PC-3 (cell line): ENCODE data around the gene PDSS1.

Experiments
- EZH2phosphoT487 ChIP-seq: fragments of 300-600 bp; sonication (generic); IDR thresholded peaks from 2 replicates; pipeline ENCODE4 v1.6.1; 2018; ENCODE audit warnings: mild to moderate bottlenecking, antibody characterized with exemption, low read length, borderline replicate concordance
- TF ChIP-seq, protein P1 (sequence below): fragments of 300-600 bp; sonication (generic); conservative IDR thresholded peaks from 2 replicates; pipeline ENCODE4 v1.5.1; 2017; ENCODE audit warnings: antibody characterized with exemption, low read depth, mild to moderate bottlenecking, low read length

DNA sequence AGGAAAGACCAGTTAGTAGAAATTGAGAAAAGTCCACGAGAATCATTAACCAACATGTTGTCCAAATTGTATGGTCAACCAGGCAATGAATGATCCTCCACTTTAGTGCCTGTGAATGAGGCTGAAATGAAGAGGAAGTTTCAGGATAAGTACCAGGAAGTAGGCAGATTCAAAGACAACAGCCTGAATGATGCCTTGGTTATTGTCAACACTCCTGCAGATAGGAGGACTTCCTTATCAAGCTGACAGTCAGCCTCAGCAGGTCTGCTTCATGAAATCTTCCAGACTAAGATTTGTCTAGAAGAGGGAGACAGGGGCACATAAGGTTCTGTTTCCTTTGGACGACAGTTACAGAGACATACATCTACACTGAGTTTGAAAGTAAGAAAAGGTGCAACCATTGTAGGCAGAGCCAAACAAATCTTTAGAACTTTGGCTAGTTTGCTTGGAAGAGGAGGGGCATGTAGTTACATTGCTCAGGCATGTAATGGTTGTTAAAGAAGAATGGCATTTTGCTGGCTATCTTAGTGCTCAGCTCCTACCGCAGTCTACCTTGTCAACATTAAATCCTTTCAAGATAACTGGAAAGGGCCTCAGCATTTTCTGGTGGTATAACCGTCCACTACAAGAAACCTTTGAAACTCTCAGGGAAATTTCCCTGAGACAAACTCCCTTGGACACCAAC lies 81.8 kb downstream of the PDSS1 start:
- no peak for TF ChIP-seq EZH2phosphoT487
- TF ChIP-seq, protein P1, sequence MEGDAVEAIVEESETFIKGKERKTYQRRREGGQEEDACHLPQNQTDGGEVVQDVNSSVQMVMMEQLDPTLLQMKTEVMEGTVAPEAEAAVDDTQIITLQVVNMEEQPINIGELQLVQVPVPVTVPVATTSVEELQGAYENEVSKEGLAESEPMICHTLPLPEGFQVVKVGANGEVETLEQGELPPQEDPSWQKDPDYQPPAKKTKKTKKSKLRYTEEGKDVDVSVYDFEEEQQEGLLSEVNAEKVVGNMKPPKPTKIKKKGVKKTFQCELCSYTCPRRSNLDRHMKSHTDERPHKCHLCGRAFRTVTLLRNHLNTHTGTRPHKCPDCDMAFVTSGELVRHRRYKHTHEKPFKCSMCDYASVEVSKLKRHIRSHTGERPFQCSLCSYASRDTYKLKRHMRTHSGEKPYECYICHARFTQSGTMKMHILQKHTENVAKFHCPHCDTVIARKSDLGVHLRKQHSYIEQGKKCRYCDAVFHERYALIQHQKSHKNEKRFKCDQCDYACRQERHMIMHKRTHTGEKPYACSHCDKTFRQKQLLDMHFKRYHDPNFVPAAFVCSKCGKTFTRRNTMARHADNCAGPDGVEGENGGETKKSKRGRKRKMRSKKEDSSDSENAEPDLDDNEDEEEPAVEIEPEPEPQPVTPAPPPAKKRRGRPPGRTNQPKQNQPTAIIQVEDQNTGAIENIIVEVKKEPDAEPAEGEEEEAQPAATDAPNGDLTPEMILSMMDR: no peak
